KOPT-K1 (cell line): ENCODE measurements around the gene FAM120A.
"Not testable (repeated sequence)": the region's sequence is repeated elsewhere in the genome, so short reads cannot be mapped to it uniquely, and the experiment has no call there.

Experiments used
- H3K27ac ChIP-seq: fragments of 200-600 bp; sonication (generic); 2 replicates; pipeline ENCODE4 v1.5.1; 2016; ENCODE audit warnings: antibody characterized with exemption, mild to moderate bottlenecking, low read depth, low read length; ENCODE audit not compliant: poor library complexity, severe bottlenecking
- H3K36me3 ChIP-seq: fragments of 200-600 bp; sonication (generic); 2 replicates; pipeline ENCODE4 v1.5.1; 2017; ENCODE audit warnings: antibody characterized with exemption, mild to moderate bottlenecking, low read length, moderate library complexity; ENCODE audit not compliant: insufficient read depth
- H3K9me3 ChIP-seq: fragments of 200-600 bp; sonication (generic); 2 replicates; pipeline ENCODE4 v1.5.1; 2017; ENCODE audit warnings: antibody characterized with exemption, low read length, mild to moderate bottlenecking; ENCODE audit not compliant: insufficient read depth, poor library complexity, severe bottlenecking

FAM120A gene

DNA sequence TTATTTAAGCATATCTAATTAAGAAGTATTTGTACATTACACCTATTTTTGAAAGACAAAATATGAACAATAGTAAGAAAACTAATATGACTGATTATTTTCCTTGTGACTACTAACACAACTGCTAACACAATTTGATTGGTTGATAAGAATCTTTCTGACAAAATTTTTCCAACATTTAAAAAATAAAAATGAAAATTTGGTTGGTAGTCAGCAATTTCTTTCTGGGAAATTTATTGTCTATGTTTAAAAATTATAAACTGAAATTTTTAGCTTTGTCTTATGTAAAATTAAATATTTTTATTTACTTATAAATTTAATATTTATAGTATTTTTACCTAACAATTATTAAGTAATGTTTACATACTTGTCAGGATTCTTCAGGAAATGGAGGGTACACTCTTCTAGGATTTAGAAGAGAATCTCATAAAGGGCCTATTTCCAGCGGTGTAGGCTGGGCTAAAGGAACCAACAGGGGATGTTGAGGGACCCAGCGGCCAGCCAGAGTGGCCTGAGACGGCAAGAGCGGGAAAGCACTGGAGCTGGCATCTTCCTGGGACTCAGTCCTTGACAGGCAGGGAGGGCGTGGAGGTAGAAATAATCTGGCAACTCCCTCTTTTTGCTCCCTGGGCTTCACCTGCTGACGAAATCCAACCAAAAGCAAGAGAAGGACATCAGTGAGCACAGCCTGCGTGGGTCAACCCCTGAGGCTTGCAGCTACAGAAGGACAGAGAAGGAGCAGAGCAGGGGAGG lies 14.7 kb upstream of the FAM120A start:
- no peak overlapping the region for H3K27ac ChIP-seq
- H3K36me3 ChIP-seq, result no peaks in the 10 kb centered on the region
- H3K9me3 ChIP-seq, result no peaks in the 10 kb centered on the region

DNA sequence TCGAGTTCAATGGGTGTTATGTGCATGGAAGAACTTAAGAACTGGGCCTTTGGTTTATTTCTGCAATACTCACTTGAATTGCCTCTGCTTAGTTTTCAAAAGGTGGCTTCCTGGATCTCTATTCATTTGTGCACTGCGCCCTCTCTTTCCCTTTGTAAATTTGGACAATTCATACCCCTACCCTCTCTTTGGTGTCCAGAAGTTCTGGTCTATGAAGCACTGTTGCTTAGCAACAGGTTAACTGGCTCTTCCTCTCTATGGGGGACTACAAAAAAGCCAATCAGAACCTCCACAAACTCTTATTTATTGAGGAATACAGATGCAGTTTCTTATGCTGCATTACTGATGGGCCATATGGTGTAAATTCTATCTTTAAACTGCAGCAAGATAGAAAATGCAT lies 13.5 kb upstream of the FAM120A start:
- Histone ChIP-seq H3K9me3 (no peaks in the 10 kb centered on the region), H3K36me3 (no peaks in the 10 kb centered on the region)

DNA sequence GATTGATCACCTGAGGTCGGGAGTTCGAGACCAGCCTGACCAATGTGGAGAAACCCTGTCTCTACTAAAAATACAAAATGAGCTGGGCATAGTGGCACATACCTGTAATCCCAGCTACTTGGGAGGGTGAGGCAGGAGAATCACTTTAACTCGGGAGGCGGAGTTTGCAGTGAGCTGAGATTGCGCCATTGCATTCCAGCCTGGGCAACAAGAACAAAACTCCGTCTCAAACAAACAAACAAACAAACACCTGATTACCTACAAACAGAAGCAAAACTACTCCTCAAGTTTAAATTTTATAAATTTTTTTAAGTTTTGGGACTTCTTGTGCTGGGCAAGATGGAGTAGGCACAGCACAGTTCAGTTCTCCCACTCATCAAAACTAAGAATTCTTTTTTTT lies 12.2 kb upstream of the FAM120A start:
- not testable (repeated sequence) for H3K9me3 ChIP-seq, H3K36me3 ChIP-seq, H3K27ac ChIP-seq

More for the DNA sequence above, 13.5 kb upstream of the FAM120A start:
- H3K27ac ChIP-seq, result no peak overlapping the region

DNA sequence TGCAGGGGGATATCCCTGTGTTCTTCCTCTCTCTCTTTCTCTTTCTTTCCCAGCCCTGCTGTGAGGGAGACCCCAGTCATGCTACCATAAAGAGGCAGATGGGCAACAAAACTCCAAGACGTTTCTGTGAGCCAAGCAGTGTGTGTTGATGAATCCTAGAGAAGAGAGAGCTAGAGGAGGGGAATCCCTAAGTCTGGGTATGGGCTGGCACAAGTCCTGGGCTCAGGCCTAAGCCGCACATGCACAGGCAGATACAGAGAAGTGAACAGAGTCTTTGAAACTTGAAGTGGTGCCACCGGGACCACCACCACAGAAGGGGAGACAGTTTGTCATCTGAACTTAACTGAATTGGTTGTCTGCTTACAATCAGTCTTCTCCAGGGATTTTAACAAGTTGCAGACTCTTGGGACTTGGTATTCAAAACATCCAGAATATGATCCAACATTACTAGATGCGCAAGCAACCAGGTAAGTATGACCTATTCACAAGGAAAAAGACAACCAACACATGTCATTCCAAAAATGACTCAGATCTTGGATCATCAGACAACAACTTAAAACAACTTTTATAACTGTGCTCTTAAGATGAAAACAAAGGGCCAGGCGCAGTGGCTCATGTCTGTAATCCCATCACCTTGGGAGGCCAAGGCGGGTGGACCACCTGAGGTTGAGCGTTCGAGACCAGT lies 10.4 kb upstream of the FAM120A start:
- H3K27ac ChIP-seq, result no peak overlapping the region
- H3K36me3 ChIP-seq, result peaks cover 7% of the 10 kb centered on the region
- no peaks in the 10 kb centered on the region for H3K9me3 ChIP-seq

DNA sequence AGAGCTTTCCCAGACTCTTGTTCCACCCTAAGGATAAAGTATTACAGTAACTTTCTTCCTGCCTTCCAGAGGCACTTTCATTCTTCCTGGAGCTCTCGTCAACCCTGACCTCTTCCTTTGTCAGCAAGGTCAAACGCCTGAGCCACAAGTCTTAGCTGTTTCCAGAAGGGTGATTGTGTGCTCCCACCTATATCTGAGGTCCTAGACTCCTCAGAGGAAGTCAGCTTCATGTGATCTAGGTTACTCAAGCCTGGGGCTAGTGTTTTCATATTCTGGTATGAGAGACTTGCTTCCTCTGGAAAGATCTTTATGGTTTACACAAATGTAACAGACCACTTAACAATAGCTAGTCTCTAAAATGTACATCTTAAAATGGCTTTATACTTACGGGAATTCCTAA lies 5.4 kb upstream of the FAM120A start:
- Histone ChIP-seq H3K9me3 (no peaks in the 10 kb centered on the region), H3K27ac (no peak overlapping the region), H3K36me3 (peaks cover 46% of the 10 kb centered on the region)

DNA sequence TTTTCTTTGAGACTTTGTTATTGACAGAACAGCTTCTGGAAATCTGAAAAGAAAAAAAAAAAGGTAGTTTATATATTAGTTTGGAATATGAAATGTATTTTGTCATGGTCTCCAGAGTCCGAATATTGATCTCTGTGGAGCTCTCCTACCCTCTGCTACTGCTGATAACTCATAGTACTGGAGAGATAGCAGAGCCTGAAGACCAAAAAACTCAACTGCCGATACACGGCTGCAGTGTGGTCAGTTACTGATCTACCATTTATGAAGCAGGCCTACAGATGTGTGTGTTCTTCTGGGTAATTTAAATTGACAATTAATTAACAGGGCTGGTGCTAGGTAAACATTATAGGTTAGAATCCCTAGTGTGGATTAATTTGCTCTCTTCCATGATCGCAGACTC lies 3.8 kb upstream of the FAM120A start:
- H3K27ac ChIP-seq, result no peak overlapping the region
- H3K9me3 ChIP-seq, result no peaks in the 10 kb centered on the region
- peaks cover 46% of the 10 kb centered on the region for H3K36me3 ChIP-seq

DNA sequence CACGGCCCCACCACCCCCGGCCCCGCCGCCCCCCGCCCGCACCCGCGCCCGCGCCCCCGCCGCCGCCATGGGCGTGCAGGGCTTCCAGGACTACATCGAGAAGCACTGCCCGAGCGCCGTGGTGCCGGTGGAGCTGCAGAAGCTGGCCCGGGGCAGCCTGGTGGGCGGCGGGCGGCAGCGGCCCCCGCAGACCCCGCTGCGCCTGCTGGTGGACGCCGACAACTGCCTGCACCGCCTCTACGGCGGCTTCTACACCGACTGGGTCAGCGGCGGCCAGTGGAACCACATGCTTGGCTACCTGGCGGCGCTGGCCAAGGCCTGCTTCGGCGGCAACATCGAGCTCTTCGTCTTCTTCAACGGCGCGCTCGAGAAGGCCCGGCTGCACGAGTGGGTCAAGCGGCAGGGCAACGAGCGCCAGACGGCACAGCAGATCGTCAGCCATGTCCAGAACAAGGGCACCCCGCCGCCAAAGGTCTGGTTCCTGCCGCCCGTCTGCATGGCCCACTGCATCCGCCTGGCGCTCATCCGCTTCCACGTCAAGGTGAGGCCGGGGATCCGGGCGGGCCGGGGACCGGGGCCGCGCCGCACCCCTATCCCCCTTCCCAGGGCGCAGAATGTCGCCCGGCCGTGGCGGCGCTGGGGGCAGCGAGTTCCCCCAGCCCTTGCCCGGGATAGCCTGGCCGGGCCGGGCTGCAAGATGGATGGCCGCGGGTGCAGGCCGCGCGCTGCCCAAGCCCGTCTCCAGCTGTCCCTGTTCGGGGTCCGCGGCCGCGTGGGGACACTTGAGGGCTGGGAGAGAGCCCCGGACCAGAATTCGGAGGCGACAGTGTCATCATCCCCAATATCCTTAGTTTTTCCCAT lies 594 bp downstream of the FAM120A start:
- Histone ChIP-seq H3K27ac (peak overlapping the region; percentile 87), H3K36me3 (peaks cover 36% of the 10 kb centered on the region)

DNA sequence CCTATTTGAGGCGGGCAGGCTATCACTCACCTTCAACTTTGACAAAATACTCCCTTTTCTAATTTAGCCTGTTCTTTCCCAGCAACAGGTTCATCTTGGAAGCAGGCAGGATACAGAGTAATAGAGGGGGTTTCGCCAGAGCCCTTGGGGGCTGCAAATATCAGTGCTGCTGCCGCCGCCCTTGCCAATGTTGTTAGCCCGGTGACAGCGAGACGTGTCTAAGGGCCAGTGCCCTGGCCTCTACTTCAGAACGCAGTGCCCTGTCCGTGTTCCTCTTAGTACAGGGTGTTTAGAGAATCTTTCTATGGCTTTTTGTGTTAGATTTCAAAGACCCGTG lies 1.2 kb downstream of the FAM120A start:
- Histone ChIP-seq H3K36me3 (peaks cover 30% of the 10 kb centered on the region), H3K9me3 (no peaks in the 10 kb centered on the region), H3K27ac (peak overlapping the region; percentile 87)

More for the DNA sequence above, 594 bp downstream of the FAM120A start:
- H3K9me3 ChIP-seq, result no peaks in the 10 kb centered on the region

DNA sequence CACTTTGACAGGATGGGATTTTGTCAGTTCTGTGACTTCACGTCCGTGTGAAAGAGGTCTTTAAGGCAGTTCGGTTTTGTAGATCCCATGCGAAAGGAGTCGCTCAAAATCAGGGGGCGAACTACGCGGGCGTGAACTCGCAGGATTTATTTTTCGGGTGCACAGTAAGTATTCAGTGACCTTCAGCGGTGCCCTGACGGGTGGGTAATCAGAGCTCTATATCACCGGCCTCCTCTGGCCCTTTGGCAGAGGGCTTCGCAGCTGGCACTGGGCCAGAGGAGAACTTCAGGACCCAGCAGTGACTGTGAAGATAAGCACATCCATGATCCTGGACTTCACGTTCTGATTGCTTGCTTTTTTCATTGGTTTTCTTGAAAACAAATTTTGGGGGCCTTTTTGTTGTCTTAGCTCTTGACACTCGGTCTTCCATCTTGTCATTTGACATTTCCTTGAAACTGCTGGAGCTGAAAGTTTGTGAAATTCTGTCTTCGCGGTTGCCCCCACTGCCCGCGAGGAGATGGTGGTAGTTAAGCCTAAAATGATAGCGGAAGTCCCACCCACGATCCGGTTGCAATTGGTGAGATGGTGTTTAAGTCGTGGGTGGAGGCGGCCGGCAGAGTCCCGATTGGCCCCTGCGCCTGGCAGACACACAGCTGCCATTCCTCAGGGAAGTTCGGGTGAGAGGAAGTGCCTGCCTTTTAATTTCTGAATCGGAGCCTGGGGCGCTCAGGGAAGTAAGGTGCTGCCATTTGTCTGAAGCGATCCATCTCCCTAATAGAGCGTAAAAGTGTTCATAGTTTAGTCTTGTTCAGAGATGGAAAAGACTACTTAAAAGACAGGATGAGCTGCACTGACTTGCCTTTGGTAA lies 1.8 kb downstream of the FAM120A start, which contains the start of gene FAM120AOS:
TSS of gene FAM120AOS (minus strand) at position 535 of the 868 bp plus-strand sequence. CDS start 872 bp downstream, outside the sequence.
- Histone ChIP-seq H3K9me3 (no peaks in the 10 kb centered on the region), H3K36me3 (peaks cover 29% of the 10 kb centered on the region), H3K27ac (peak within 1 kb of the TSS; percentile 87)

DNA sequence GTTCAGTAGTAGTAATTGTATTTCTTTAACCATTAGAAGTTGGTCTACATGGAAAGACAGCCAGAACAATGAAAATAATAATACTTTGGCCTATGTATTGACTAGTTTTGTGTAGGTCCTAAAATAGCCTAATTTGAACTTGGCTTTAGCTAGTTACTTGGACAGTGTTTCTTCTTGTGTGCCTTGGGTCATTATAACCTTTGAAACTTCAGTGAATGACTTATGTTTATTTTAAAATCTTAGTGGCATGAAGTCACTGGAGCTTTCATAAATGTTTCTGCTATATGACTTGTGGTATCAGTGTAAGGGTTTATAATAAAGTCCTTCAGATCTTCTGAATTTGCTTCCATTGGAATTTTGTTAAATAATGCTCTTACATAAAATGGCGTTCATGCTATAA lies 4.5 kb downstream of the FAM120A start:
- H3K36me3 ChIP-seq, result peaks cover 13% of the 10 kb centered on the region
- H3K9me3 ChIP-seq, result no peaks in the 10 kb centered on the region
- peak overlapping the region; percentile 55 for H3K27ac ChIP-seq

DNA sequence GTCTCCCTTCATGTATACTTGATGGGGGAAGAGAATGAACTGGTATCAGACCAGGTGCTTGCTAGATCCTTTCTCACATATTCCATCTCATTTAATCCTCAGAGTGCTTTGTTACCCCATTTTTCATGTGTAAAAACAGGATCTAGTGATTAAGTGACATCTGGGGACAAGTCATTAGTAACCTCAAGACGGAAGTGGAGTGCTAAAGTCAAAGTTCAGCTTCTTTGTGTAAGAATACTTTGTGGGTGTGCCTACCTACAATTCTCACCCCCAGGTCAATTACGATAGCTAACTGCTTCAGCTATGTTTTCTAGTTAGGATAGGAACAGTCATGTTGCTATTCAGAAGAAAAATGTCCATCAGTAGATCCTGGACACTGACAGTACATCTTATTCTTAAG lies 5.0 kb downstream of the FAM120A start:
- Histone ChIP-seq H3K27ac (peak overlapping the region; percentile 55), H3K36me3 (peaks cover 13% of the 10 kb centered on the region), H3K9me3 (no peaks in the 10 kb centered on the region)

DNA sequence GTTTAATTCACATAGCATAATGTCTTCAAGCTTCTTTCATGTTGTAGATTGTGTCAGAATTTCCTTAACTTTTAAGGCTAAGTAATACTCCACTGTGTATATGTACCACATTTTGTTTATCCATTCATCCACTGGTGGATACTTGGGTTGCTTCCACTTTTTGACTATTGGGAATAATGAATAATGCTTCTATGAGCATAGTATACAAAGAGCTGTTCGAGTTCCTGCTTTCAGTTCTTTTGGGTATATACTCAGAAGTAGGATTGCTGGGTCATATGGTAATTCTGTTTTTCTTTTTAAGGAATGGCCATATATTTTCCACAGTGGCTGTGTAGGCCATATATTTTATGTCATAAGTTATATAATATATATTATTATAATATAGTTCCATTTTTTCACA lies 5.5 kb downstream of the FAM120A start:
- Histone ChIP-seq H3K36me3 (peaks cover 13% of the 10 kb centered on the region), H3K9me3 (no peaks in the 10 kb centered on the region), H3K27ac (peak overlapping the region; percentile 55)

DNA sequence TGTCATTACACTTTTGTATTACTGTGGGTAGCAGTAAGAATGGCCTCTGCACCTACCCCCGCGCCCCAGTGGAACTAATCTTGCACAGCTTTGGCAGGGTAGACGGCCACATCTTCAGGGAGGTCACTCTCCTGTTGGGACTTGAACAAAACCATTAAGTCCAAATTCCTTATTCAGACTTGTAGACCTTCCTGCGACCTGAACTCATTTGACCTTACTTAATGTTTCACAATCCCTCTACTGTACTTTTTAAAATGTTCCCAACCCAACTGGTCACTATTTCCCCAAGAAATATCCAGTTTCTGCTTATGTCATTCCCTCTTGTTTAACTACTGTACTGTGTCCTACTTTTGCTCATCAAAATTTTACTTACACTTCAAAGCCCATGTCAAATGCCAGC lies 7.2 kb downstream of the FAM120A start:
- Histone ChIP-seq H3K9me3 (no peaks in the 10 kb centered on the region), H3K27ac (peak overlapping the region; percentile 88), H3K36me3 (peaks cover 13% of the 10 kb centered on the region)

DNA sequence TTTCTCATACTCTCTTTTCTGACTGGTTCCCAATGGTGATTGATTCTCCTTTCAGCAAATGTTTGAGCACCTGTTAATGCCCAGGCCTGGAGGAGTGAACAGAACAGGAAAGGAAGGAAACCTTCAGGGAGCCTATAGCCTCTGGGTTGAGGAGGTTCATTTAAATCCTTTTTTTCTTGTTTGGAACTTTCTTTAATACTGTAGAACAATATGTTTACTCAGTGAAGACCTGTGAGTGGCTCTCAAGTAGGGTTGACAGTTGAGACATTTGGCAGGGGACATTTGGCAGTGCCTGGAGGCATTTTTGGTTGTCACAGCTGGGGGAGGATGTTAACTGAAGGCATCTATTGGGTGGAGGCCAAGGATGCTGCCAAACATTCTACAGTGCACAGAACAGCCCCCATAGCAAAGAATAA lies 8.0 kb downstream of the FAM120A start:
- no peaks in the 10 kb centered on the region for H3K9me3 ChIP-seq
- H3K36me3 ChIP-seq, result peaks cover 11% of the 10 kb centered on the region
- H3K27ac ChIP-seq, result peak overlapping the region; percentile 88
